Nephron (organoid): Measurements from ENCODE around the gene PIAS1.
"Not testable (repeated sequence)": the region's sequence is repeated elsewhere in the genome, so short reads cannot be mapped to it uniquely, and the experiment has no call there.

Source experiments
- H3K27ac Mint-ChIP-seq, 3 experiments: 2 replicates each; pipeline ENCODE4 v1.8.0; 2020; ENCODE audit warnings: mixed read lengths in 3 of 3, mild to moderate bottlenecking in 2 of 3, moderate library complexity in 1 of 3
- H3K27me3 Mint-ChIP-seq: 2 replicates; pipeline ENCODE4 v1.8.0; 2021; ENCODE audit warnings: low read depth, mild to moderate bottlenecking, moderate library complexity, mixed read lengths
- H3K36me3 Mint-ChIP-seq: 2 replicates; pipeline ENCODE4 v1.8.0; 2020; ENCODE audit warnings: low read depth, mixed read lengths
- H3K4me1 Mint-ChIP-seq: 2 replicates; pipeline ENCODE4 v1.8.0; 2020; ENCODE audit warnings: mixed read lengths
- H3K4me3 Mint-ChIP-seq, 3 experiments: 2 replicates each; pipeline ENCODE4 v1.8.0; 2020; ENCODE audit warnings: mild to moderate bottlenecking in 3 of 3, mixed read lengths in 3 of 3, moderate library complexity in 2 of 3
- H3K9me3 Mint-ChIP-seq: 2 replicates; pipeline ENCODE4 v1.8.0; 2020; ENCODE audit warnings: mixed read lengths
- CTCF ChIP-seq, 3 experiments: fragments of 200-600 bp; sonication (generic); IDR thresholded peaks; one replicate each; pipeline ENCODE4 v1.5.0; 2021; ENCODE audit warnings: antibody characterized with exemption in 3 of 3; ENCODE audit not compliant: unreplicated experiment in 3 of 3

Gene PIAS1

GRCh38 chr15:68056097-68056865, 2.2 kb downstream of the PIAS1 start:
- TF ChIP-seq CTCF (IDR thresholded peaks at IDR 0.05; ENCODE audit: unreplicated experiment in 3 of 3), result no peak
- Mint-ChIP-seq H3K27ac (peak overlapping the region; percentile 82 to 92 (median 92)), H3K4me1 (peaks cover 33% of the 10 kb centered on the region), H3K27me3 (no peaks in the 10 kb centered on the region), H3K4me3 (peak overlapping the region; percentile 89 to 98 (median 93)), H3K36me3 (peaks cover 11% of the 10 kb centered on the region), H3K9me3 (no peaks in the 10 kb centered on the region)

GRCh38 chr15:68057034-68057433, 2.9 kb downstream of the PIAS1 start:
- Mint-ChIP-seq H3K9me3 (no peaks in the 10 kb centered on the region), H3K36me3 (peaks cover 12% of the 10 kb centered on the region), H3K4me3 (peak overlapping the region; percentile 89 to 98 (median 93)), H3K4me1 (peaks cover 40% of the 10 kb centered on the region), H3K27ac (peak overlapping the region in 1 of 3 experiments; percentile 82), H3K27me3 (no peaks in the 10 kb centered on the region)
- TF ChIP-seq CTCF (IDR thresholded peaks at IDR 0.05; ENCODE audit: unreplicated experiment in 3 of 3), result no peak

- H3K4me1 Mint-ChIP-seq, result peaks cover 47% of the 10 kb centered on the region
- H3K27ac Mint-ChIP-seq, result peak overlapping the region; percentile 17 to 82 (median 21)
- no peaks in the 10 kb centered on the region for H3K27me3 Mint-ChIP-seq
- peaks cover 12% of the 10 kb centered on the region for H3K36me3 Mint-ChIP-seq
- H3K9me3 Mint-ChIP-seq, result no peaks in the 10 kb centered on the region
- peak overlapping the region; percentile 48 to 73 (median 59) for H3K4me3 Mint-ChIP-seq
- TF ChIP-seq CTCF (IDR thresholded peaks at IDR 0.05; ENCODE audit: unreplicated experiment in 3 of 3), result no peak
Measured at GRCh38 chr15:68057758-68058157, 3.6 kb downstream of the PIAS1 start.

GRCh38 chr15:68058970-68059369, 4.9 kb downstream of the PIAS1 start:
- not testable (repeated sequence) for H3K9me3 Mint-ChIP-seq, H3K27me3 Mint-ChIP-seq, H3K27ac Mint-ChIP-seq, H3K4me3 Mint-ChIP-seq
- Mint-ChIP-seq H3K36me3 (peaks cover 12% of the 10 kb centered on the region), H3K4me1 (peaks cover 51% of the 10 kb centered on the region)

GRCh38 chr15:68059630-68060029, 5.5 kb downstream of the PIAS1 start:
- no peak overlapping the region for H3K4me3 Mint-ChIP-seq
- no peak for TF ChIP-seq CTCF (IDR thresholded peaks at IDR 0.05; ENCODE audit: unreplicated experiment in 3 of 3)
- H3K9me3 Mint-ChIP-seq, result no peaks in the 10 kb centered on the region
- no peaks in the 10 kb centered on the region for H3K27me3 Mint-ChIP-seq
- H3K27ac Mint-ChIP-seq, result no peak overlapping the region
- peaks cover 12% of the 10 kb centered on the region for H3K36me3 Mint-ChIP-seq
- peaks cover 51% of the 10 kb centered on the region for H3K4me1 Mint-ChIP-seq

- no peaks in the 10 kb centered on the region for H3K9me3 Mint-ChIP-seq
- no peaks in the 10 kb centered on the region for H3K27me3 Mint-ChIP-seq
- H3K36me3 Mint-ChIP-seq, result peaks cover 12% of the 10 kb centered on the region
- no peak overlapping the region for H3K27ac Mint-ChIP-seq
- no peak overlapping the region for H3K4me3 Mint-ChIP-seq
- TF ChIP-seq CTCF (IDR thresholded peaks at IDR 0.05; ENCODE audit: unreplicated experiment in 3 of 3), result no peak
- H3K4me1 Mint-ChIP-seq, result peaks cover 42% of the 10 kb centered on the region
Measured at GRCh38 chr15:68061171-68061570, 7.1 kb downstream of the PIAS1 start.
